Stimulated activated CD4-positive, alpha-beta T cell treated with anti-CD3 and anti-CD28 coated beads, Interleukin-15, amount 100 ng/mL, for 1 hour (primary cell): ENCODE results near the gene HDAC4.

Source experiments
- DNase-seq, 2 donors: peaks; one replicate each; pipeline ENCODE4 v3.0.0-alpha.2; 2020; ENCODE audit warnings: low read depth in 1 of 2, low spot score in 1 of 2

The HDAC4 gene

GRCh38 chr2:239429473-239430350 is 28.9 kb upstream of the HDAC4 start:
- DNase-seq: no peak

GRCh38 chr2:239425631-239426030 is 24.8 kb upstream of the HDAC4 start:
- DNase-seq: no peak

- no peak for DNase-seq
These were observed 23.7 kb upstream of the HDAC4 start for GRCh38 chr2:239424337-239425045.

- no peak for DNase-seq
These were observed 22.7 kb upstream of the HDAC4 start for GRCh38 chr2:239423551-239423950.

- no peak for DNase-seq
These were observed 21.0 kb upstream of the HDAC4 start for GRCh38 chr2:239421851-239422250.

GRCh38 chr2:239420082-239420481 is 19.3 kb upstream of the HDAC4 start:
- no peak for DNase-seq

GRCh38 chr2:239418918-239419317 is 18.1 kb upstream of the HDAC4 start:
- DNase-seq: no peak

GRCh38 chr2:239412905-239413603 is 12.2 kb upstream of the HDAC4 start:
- DNase-seq: no peak

- no peak for DNase-seq
These were observed 10.9 kb upstream of the HDAC4 start for GRCh38 chr2:239411549-239412319.

- DNase-seq: no peak
These were observed 10.3 kb upstream of the HDAC4 start for GRCh38 chr2:239411117-239411516.

- no peak for DNase-seq
These were observed 9.2 kb upstream of the HDAC4 start for GRCh38 chr2:239409976-239410375.

GRCh38 chr2:239407112-239407511 is 6.3 kb upstream of the HDAC4 start:
- DNase-seq: no peak

GRCh38 chr2:239406316-239406995 is 5.6 kb upstream of the HDAC4 start:
- DNase-seq: no peak

GRCh38 chr2:239405071-239405470 is 4.3 kb upstream of the HDAC4 start:
- DNase-seq: no peak

- no peak for DNase-seq
These were observed 1.8 kb upstream of the HDAC4 start for GRCh38 chr2:239402666-239403065.

GRCh38 chr2:239401881-239402233 is 1.0 kb upstream of the HDAC4 start:
- no peak for DNase-seq

GRCh38 chr2:239401067-239401880 is 454 bp upstream of the HDAC4 start:
- DNase-seq: peak; percentile 99

- DNase-seq: no peak
These were observed 762 bp downstream of the HDAC4 start for GRCh38 chr2:239399921-239400595.

GRCh38 chr2:239399433-239399920 is 1.3 kb downstream of the HDAC4 start:
- DNase-seq: no peak
